ENCODE data around the gene CDK16. TPM values are rescaled to one million over a fixed set of nuclear protein-coding genes. Genes with fewer than 3 reads are reported as not detected.

Gene CDK16
- total RNA-seq, 4 donors from 2014 or later, result 105 to 181 (median 151) TPM

- Histone ChIP-seq H3K27ac (no peak overlapping the region), H3K27me3 (no peaks in the 10 kb centered on the region), H3K4me3 (no peak overlapping the region), H3K4me1 (no peaks in the 10 kb centered on the region), H3K36me3 (no peaks in the 10 kb centered on the region), H3K9me3 (no peaks in the 10 kb centered on the region)
- intact Hi-C loops (cut with DNase I; ENCODE audit: low total_unique reads), result no loop called here
- in situ Hi-C loops (cut with MboI; ENCODE audit: low pct_ligation_motif_present in 1 of 4, low pct_unique_long_range_greater_than_20kb in 1 of 4, low sequenced_read_pairs in 3 of 4), result no loop called here
- DNase-seq, result no peak
- TF ChIP-seq CTCF (IDR thresholded peaks at IDR 0.05), result no peak
- WGBS, 2 donors (ENCODE audit: low coverage in 1 of 2), result 85 to 88% methylated on average over 3 to 12 of the region's 12 CpGs
Measured at GRCh38 chrX:47174376-47174775, 44.1 kb upstream of the CDK16 start.

- no peak overlapping the region for H3K4me3 ChIP-seq
- in situ Hi-C loops (cut with MboI; ENCODE audit: low pct_ligation_motif_present in 1 of 4, low pct_unique_long_range_greater_than_20kb in 1 of 4, low sequenced_read_pairs in 3 of 4) (loop anchor here in 3 of 4 donors (25.0 kb wide), 2 partner anchors 212 to 337 kb away; no protein-coding TSS in a partner anchor), intact Hi-C loops (cut with DNase I; ENCODE audit: low total_unique reads) (no loop called here)
- no peak for TF ChIP-seq POLR2A (IDR thresholded peaks at IDR 0.05)
- no peak for TF ChIP-seq POLR2AphosphoS5 (IDR thresholded peaks at IDR 0.05)
- no peak for TF ChIP-seq CTCF (IDR thresholded peaks at IDR 0.05)
- TF ChIP-seq EP300 (IDR thresholded peaks at IDR 0.05; ENCODE audit: low read depth), result no peak
- H3K27ac ChIP-seq, result no peak overlapping the region
- no peaks in the 10 kb centered on the region for H3K9me3 ChIP-seq
- no peaks in the 10 kb centered on the region for H3K36me3 ChIP-seq
- 80 to 85% methylated on average over 1 to 23 of the region's 23 CpGs for whole genome bisulfite sequencing, 2 donors (ENCODE audit: low coverage in 1 of 2)
- DNase-seq, result no peak
- no peaks in the 10 kb centered on the region for H3K4me1 ChIP-seq
- no peaks in the 10 kb centered on the region for H3K27me3 ChIP-seq
Measured at GRCh38 chrX:47174846-47175587, 43.5 kb upstream of the CDK16 start.

- WGBS, 2 donors (ENCODE audit: low coverage in 1 of 2), result 89% methylated on average over 11 of the region's 12 CpGs; no CpG with 5 or more reads in 1 of the 2 donors
- Histone ChIP-seq H3K27me3 (no peaks in the 10 kb centered on the region), H3K4me1 (no peaks in the 10 kb centered on the region), H3K27ac (no peak overlapping the region), H3K9me3 (no peaks in the 10 kb centered on the region), H3K4me3 (no peak overlapping the region), H3K36me3 (no peaks in the 10 kb centered on the region)
- intact Hi-C loops (cut with DNase I; ENCODE audit: low total_unique reads) (no loop called here), in situ Hi-C loops (cut with MboI; ENCODE audit: low pct_ligation_motif_present in 1 of 4, low pct_unique_long_range_greater_than_20kb in 1 of 4, low sequenced_read_pairs in 3 of 4) (loop anchor here in 3 of 4 donors (25.0 kb wide), 2 partner anchors 212 to 337 kb away; no protein-coding TSS in a partner anchor)
- no peak for DNase-seq
- TF ChIP-seq POLR2A (IDR thresholded peaks at IDR 0.05) (no peak), EP300 (IDR thresholded peaks at IDR 0.05; ENCODE audit: low read depth) (no peak), POLR2AphosphoS5 (IDR thresholded peaks at IDR 0.05) (no peak), CTCF (IDR thresholded peaks at IDR 0.05) (no peak)
Measured at GRCh38 chrX:47175588-47175980, 42.9 kb upstream of the CDK16 start.

- intact Hi-C loops (cut with DNase I; ENCODE audit: low total_unique reads), result no loop called here
- no peak overlapping the region for H3K27ac ChIP-seq
- TF ChIP-seq POLR2A (IDR thresholded peaks at IDR 0.05) (no peak), POLR2AphosphoS5 (IDR thresholded peaks at IDR 0.05) (no peak), EP300 (IDR thresholded peaks at IDR 0.05; ENCODE audit: low read depth) (no peak), CTCF (IDR thresholded peaks at IDR 0.05) (no peak)
- in situ Hi-C loops (cut with MboI; ENCODE audit: low pct_ligation_motif_present in 1 of 4, low pct_unique_long_range_greater_than_20kb in 1 of 4, low sequenced_read_pairs in 3 of 4), result loop anchor here in 3 of 4 donors (25.0 kb wide), 2 partner anchors 211 to 336 kb away; no protein-coding TSS in a partner anchor
- H3K36me3 ChIP-seq, result peaks cover 0 to 2% (median under 1%) of the 10 kb centered on the region in 4 donors
- no peaks in the 10 kb centered on the region for H3K4me1 ChIP-seq
- H3K4me3 ChIP-seq, result no peak overlapping the region
- DNase-seq, result no peak
- H3K27me3 ChIP-seq, result no peaks in the 10 kb centered on the region
- WGBS, 2 donors (ENCODE audit: low coverage in 1 of 2), result 83% methylated on average over 23 of the region's 23 CpGs; no CpG with 5 or more reads in 1 of the 2 donors
- no peaks in the 10 kb centered on the region for H3K9me3 ChIP-seq
Measured at GRCh38 chrX:47176101-47176740, 42.3 kb upstream of the CDK16 start.

Measured in transverse colon (tissue), 4 donors.